Measurements from ENCODE around the gene LIPC.

- TF ChIP-seq CTCF (optimal IDR thresholded peaks at IDR 0.05 in 1 of 3, IDR thresholded peaks at IDR 0.05 in 1 of 3, conservative IDR thresholded peaks at IDR 0.05 in 1 of 3; ENCODE audit: extremely low read depth in 1 of 3, insufficient read depth in 2 of 3, low read length in 3 of 3) (no peak), EZH2 (IDR thresholded peaks at IDR 0.05; ENCODE audit: low read length) (no peak)
Observed at GRCh38 chr15:58447271-58448010, 15.7 kb downstream of the LIPC start.
